T-helper 9 cell (primary cell): ENCODE data around the gene MANBA.

ENCODE experiments used
- DNase-seq: peaks from one replicate; pipeline ENCODE4 v3.0.0-alpha.2; 2020

MANBA gene

DNA sequence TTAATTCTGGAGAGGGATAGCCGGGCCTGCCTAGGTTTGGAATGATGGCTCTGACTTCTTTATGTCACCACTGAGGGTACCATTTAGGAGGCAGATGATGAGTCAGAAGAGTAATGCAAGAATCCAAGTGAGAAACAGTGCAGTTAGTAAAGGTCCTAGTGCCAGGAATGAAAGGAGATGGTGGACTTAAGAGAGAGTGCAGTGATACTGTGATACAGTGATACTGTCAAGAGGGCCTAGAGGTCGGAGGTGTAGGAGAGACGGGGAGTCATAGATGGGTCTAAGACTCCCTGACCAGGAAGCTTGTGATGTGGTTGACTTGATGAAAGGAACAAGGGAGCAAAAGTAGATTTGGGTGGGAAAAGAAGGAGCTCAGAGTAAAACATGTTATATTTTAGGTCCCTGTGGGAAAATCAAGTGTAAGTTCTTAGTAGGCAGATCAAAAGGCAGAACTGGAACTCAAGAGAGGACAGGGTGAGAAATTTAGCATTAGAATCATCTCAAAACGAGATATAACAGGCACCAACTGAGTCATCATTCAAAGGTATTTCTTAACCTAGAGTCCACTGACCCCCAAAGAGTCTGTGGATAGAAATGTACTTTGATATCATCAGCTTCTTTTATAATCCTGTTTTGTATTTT lies 174.6 kb downstream of the MANBA start:
- no peak for DNase-seq

- no peak for DNase-seq
Measured at GRCh38 chr4:102585329-102585728, 175.4 kb downstream of the MANBA start.

DNA sequence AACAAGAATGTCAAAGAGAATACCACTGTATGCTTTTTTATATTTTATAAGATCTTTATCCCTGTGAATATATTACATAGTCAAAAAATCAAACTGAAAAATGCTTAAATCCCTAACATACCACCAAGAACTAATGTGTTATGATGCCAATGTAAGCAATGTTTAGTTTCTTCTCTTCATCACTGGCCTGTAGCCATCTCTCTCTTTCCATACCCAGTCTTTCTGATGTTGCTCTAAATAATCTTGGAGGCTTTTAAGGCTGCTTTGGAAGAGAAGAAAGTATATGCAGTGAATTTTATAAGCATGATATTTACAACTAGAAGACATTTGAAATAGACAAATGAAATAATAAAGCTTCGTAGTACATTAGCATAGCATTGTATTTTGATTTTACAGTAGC lies 176.7 kb downstream of the MANBA start:
- no peak for DNase-seq
